CD4-positive, alpha-beta T cell treated with Interleukin-15 for 1 hour (primary cell): ENCODE results near the gene TRAPPC2.
"Not testable (repeated sequence)": the region's sequence is repeated elsewhere in the genome, so short reads cannot be mapped to it uniquely, and the experiment has no call there.

ENCODE experiments used
- DNase-seq: peaks from one replicate; pipeline ENCODE4 v3.0.0-alpha.2; 2020

The TRAPPC2 gene

DNA sequence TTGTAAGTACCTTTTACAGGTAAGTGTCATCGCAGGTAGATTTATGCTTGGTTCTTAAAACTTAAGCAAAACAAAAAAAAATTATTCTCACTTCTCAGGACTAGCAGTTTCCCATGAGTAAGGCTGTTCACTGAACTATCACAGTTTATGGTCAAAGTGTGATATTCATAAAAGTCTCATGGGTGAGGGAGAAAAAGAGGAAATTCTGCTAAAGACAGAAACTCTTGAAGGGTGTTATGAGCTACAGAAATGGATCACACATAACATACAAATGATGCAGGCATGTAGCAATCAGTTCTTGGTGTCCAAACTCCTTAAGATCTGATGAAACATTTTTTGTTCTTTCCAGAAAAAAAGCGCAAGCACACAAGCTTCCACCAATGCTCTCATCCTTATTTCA lies 37.0 kb downstream of the TRAPPC2 start:
- DNase-seq: no peak

DNA sequence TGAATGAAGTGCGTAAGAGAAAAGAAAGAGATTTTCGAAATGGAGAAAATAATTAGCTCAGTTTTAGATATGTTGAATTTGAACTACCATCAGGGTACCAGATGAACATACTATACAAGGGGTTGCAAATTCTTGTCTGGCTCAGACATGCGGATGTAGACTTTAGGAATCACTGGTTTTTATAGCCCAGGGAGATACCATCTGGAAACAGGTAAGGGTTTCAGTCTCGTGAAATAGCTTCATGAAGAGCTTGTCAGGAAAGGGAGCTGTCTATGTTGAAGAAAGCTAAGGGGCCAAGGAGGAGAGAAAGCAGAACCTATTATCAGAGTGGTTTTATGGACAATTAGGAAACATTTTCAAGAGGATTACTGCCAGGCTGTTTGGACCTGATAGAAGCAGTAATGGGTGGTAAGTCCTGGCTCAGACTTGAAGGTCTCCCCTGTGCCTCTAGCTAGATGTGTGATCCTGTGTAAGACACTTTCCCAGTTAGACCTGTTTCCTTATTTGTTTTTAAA lies 38.8 kb downstream of the TRAPPC2 start:
- no peak for DNase-seq

DNA sequence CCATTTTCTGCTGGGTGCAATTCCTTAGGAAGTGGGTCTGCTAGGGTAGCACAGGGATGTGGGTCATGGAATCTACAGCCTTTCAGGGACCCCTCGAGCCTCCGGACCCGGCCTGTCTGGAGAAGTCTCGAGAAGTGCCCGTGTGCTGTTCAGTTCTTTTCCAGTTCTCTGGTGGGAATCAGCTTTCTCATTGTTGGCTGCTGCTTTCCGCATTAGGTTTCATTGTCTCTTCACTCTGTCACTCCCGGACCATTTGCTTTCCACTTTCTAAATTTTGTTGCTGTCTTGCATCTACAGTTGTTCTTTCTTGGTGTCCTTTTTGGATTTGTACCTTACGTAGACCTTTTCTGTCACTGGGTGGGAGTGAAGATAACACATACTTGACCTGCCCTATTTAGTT lies 39.4 kb downstream of the TRAPPC2 start:
- no peak for DNase-seq

DNA sequence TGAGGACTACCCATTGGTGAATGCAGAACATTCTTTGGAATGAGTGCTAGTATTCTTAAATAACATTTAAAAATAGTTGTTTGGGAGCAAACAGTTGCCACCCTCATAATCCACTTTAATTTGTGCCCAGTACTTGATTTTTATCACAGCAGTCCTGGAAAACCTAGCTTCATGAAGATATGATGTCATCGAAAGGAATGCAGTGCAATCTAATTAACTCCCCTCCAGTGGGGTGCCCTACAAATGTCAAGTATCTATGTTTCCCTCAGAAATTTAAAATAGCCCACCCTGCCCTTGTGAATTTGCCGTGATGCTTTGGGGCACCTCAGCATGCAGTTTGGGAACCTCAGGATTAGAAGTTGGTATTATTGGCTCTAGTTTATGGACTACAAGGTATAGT lies 40.1 kb downstream of the TRAPPC2 start:
- no peak for DNase-seq

DNA sequence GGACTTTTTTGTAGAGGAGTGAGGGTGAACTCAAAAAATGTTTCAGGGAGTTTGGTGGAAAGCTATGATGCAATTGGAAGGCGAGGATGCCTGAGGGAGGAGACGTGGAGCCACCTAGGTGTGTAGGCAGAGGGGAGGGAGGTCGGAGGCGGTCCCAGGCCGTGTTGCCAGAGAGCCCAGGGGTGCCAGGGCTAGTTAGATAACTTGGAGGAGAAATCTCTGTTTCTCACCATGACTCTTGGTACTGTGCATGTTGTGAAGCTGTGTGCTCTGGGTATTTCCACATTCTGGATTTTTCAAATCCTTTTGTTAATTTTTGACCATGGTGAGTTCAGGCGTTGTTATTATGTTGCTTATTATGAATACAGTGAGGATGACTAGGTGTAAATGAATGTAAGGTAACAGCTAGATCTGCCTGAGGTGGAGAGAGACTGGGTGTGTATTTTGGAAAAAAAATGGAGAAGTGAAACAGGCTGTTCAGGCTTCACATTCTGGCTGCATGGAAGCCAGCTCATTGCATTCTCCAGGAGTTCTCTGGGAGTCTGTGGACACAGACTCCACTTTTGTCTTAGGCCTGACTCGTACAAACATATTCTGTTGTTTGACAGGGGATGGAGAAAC lies 41.0 kb downstream of the TRAPPC2 start:
- DNase-seq: no peak

DNA sequence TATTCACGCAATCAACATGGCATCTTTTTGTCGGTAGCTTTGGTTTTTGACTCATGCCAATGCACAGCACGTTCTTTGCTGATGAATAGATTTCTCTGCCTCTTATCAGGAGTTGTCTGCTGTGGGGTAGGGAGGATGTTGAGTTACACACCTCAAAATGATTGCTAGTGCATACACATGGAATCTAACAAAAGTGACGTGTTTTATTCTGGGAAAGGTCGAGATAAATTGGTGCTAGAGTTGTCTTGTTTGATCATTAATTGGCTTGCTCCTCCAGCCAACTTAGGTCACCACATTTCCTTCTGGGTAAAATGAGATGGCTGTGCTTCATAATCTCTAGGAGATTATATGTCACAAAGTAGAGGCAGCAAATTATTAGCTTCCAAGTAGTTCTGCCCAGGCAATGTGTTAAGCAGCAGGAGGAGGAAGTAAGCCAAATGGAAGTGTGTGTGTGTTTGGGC lies 41.6 kb downstream of the TRAPPC2 start:
- no peak for DNase-seq

DNA sequence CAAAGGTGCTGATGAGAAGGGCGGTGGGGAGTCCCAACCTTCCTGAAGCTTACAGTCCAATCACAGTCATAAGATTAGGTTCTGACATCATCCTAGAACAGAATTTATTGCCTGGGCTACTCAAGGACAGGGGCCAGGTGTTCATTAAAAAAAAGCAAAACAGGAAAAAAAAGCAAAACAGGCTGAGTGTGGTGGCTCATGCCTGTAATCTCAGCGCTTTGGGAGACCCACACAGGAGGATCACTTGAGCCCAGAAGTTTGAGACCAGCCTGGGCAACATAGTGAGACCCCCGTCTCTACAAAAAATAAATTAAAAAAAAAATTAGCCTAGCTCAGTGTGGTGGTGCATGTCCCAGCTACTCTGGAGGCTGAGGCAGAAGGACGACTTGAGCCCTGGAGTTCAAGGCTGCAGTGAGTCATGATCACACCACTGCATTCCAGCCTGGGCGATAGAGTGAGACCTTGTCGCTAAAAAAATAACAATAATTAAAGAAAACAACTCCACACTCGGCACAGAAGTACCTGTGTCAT lies 42.5 kb downstream of the TRAPPC2 start:
- no peak for DNase-seq

DNA sequence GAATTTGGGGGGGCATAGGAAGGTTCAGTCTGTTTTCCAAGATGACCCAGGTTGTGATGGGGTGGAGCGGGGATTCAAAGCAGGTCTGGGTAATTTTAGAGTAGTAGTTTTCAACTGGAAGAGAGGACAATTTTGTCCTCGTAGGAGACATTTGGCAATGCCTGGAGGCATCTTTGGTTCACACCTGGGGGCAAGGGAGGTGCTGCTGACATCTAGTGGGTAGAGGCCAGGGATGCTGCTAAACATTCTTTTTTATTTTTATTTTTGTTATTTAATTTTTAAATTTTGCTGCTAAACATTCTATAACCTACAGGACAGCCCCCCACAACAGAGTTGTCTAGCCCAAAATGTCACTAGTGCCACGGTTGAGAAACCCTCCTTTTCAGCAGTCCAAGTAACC lies 43.6 kb downstream of the TRAPPC2 start:
- no peak for DNase-seq

DNA sequence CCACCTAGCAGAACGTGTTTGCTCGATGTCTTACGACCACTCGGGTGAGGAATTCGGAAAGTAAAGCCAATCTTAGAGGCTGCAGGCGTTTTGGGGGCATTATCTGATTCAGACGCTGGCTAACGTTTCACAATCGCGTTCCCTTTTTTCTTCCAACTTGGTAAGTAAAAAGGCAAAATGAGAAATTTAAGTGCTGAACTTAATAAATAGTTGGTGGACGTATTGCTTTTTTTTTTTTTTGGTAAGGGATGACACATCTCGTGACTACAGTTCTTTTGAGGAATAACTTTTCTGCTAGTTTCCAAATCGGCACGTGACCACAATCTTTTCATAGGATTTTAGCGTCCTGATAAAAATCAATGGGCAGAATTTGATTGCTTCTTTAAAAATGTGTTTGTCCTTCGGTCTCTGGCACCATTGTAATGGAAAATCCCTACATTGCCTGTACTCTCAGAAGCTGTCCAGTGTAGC lies 44.6 kb downstream of the TRAPPC2 start:
- no peak for DNase-seq

DNA sequence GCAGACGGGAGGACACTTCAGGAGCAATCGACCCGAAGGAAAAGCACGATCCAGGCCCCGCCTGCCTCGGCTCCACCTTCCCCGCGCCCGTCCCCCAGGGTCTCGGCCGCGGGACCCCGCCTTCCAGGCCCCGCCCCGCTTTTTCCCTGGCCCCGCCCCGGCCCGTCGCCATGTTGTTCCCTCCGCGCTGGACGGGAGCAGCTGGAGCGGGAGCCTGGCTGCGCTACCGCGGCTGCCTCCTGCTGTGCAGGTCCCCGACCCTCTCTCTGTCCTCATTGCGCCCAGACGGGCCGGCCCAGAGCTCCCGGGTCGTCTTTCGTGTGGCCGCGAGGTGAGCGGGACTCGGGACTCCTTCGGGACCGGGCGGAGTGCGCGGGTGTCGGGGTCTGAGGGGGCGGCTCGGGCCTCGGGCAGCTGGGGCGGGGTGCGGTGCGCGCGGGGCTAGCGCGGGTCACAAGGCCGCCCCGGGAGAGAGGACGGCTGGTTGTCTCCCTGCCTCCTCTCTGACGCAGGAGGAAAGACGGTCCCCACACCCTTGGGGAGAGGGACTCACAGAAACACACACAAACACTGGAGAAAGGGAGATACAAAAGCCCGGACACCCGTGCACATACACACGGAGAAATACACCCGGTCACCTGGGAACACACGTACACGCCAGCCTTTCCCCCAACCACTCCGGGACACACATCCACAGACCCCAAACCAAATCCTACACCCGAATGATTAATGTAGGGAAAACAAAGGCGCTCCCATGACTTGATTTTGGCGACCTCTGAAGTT lies 45.3 kb downstream of the TRAPPC2 start, which contains the start of gene RAB9A:
RAB9A (plus strand) TSS at position 171 of the 783 bp plus-strand sequence. CDS start 19,619 bp downstream, outside the sequence.
- peak; percentile 77 for DNase-seq

DNA sequence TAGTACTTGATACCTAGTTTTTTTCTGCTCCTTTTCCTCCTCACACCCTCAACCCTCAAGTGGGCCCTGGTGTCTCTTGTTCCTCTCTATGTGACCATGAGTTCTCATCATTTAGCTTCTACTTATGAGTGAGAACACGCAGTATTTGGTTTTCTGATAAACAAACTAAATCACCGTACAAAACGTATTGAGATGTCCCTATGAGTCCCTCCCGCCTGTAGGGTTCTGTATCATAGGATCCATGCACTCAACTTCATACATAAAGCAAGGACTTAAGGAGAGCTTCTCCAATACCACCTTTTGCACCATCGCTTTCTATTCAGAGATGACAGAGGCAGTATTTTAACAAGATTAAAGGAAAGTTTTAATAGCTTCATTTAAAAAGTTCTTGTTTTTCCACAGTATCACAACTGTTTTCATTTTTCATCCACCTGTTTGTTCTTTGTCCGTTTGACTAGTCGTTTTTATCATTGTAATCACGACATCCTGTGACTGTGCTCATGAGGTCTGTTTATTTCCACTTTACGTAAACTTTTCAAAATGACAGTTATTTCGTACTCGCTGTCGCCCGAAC lies 45.9 kb downstream of the TRAPPC2 start:
- no peak for DNase-seq

DNA sequence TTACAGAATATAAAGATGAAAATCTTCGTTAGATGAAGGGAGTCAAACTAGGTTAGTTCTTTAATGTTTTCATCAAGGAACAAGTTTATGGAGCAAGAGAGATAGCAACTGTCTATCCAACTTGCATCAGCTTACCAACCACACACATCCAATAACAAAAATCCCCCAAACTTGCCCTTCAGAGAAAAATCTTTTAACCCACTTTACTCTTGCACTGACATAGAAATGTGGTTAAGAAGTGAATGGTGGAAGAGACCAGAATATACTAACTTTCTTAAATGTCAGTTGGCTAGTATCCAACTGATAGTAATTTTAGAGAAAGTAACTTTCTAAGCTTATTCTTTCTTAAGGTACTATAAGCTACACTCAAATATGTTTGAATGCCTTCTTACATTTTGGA lies 47.2 kb downstream of the TRAPPC2 start:
- no peak for DNase-seq

DNA sequence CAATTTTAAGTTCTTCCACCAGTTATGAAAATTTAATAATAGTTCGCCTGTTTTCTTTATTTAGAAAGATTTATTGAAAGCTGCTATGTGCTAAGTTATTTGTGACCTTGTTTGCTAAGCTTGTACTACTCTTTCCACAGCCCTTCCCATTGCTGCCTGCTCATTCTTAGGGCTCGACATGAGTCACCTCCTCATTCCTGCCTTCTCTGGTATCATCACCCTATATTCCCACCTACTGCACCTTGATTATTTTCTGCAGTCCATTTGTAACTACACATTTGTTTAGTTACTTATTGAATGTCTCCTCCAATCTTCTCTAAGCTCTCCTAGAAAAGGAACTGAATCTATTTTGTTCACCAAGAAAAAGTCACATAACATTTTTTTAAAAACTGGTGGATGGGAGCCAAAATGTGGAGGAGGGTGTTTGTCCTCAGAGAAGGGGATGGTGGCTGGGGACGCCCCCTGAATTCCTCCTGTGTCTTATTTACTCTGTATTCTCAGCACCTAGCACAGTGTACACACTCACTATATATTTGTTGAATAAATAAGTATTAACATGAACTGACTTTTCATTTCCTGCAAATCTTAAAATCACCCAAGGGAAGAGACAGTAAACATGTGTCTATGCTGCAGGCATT lies 49.2 kb downstream of the TRAPPC2 start:
- no peak for DNase-seq

DNA sequence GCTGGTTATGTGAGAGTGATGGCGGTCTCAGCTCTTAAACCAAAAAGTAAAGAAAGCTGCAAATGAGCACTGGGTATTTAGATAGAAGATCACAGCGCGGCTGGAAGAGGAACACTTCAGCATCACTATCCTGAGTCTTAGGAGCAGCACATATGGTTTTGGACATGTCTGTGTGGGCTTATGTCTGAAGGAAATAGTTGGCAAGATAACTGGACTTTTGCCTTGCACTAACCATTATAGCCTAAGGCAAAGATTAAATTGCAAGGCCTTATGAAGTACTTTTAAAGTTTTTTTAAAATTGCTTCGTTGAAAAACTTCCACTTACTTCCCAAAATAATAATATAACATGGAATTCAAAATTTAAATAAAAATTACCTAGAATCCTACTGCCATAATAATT lies 50.1 kb downstream of the TRAPPC2 start:
- DNase-seq: no peak

DNA sequence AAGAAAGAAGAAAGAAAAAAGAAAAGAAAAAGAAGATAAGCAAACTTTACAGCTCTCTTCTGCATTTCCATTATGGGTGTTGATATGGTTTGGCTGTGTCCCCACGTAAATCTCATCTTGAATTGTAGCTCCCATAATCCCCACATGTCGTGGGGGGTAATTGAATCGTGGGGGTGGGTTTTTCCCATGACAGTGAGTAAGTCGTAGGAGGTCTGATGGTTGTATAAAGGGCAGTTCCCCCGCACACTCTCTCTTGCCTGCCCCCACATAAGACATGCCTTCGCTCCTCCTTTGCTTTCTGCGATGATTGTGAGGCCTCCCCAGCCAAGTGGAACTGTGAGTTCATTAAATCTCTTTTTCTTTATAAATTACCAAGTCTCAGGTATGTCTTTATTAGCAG lies 52.8 kb downstream of the TRAPPC2 start:
- no peak for DNase-seq

DNA sequence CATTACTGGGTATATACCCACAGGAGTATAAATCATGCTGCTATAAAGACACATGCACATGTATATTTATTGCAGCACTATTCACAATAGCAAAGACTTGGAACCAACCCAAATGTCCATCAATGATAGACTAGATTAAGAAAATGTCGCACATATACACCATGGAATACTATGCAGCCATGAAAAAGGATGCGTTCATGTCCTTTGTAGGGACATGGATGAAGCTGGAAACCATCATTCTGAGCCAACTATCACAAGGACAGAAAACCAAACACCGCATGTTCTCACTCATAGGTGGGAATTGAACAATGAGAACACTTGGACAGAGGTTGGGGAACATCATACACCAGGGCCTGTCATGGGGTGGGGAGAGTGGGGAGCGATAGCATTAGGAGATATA lies 54.7 kb downstream of the TRAPPC2 start:
- DNase-seq: not testable (repeated sequence)

DNA sequence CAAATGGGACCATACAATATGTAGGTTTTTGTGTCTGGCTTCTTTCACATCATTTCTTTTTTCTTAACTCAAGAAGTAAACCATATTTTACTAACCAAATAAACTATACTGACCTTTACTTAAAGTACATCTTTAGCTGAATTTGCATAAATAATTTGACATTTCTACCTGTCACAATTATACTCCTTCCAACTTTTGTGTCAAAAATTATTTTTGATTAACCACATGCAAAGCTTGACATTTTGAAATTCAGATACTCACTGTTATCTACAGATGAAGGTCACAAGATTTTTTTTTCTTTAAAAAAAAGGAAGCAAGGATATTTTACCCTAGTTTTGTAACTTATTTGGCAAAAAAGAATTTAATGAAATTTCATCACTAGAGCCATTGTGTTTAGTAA lies 57.5 kb downstream of the TRAPPC2 start:
- DNase-seq: no peak

DNA sequence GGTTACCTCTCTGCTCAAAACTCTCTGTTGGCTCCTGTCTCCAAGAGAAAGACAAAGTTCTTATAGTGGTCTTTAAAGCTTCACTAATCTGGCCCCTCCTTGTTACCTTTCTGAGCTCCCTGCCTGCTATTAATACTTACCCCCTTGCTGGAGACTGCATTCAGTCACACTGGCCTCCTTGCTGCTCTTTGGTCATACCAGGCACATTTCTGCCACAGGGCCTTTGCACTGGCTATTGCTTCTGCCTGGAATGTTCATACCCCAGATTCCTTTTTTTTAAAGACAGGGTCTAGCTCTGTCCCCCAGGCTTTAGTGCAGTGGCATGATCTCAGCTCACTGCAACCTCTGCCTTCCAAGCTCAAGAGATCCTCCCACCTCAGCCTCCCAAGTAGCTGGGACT lies 61.4 kb downstream of the TRAPPC2 start:
- no peak for DNase-seq

DNA sequence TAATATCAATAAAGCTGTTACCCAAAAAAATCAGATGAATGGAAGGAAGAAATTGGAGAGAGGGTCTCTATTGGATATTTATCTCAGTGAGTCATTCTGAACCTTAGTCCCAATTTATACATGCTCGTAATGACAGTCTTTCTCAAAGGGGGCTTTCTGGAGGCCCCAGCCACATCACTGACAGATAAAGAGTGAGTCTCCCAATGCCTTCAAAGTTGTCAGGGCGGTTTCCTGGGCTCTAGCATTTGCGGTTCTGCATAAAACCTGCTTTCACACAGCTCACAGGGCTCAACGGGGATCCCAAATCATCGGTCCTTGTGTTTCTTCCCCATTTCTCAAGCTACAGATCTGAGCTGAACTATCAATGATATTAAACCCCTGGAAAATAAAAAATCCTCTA lies 64.2 kb downstream of the TRAPPC2 start:
- no peak for DNase-seq

DNA sequence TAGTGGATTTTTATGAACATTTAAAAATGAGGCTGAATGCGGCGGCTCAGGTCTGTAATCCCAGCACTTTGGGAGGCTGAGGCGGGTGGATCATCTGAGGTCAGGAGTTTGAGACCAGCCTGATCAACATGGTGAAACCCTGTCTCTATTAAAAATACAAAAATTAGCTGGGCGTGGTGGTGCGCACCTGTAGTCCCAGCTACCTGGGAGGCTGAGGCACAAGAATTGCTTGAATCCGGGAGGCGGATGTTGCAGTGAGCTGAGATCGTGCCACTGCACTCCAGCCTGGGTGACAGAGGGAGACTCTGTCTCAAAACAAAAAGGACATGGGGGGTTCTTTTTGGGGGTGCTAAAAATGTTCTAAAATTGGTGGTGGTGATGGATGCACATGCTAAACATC lies 64.7 kb downstream of the TRAPPC2 start:
- DNase-seq: not testable (repeated sequence)

DNA sequence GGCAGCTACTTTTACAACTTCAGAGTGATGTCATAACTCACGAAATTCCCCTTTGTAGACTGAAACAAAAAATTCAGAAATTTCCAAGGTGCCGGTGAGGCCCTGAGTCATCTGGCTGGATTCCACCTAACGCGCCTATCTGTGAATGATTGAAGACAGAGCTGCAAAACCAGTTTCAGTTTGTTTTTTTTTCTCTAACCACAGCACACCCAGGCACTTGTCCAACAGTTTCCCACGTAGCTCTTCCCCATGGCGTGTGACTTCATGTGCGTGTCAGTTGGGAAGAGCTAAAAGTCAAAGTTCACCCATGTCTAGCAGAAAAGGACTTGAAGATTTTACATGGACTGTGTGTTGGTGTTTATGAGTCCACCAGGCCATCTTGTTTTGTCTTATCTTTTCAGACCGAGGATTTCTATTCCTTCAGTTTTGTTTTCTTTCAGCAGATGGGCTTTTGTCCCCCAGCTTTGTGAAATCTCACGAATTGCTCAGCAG lies 65.1 kb downstream of the TRAPPC2 start:
- DNase-seq: peak; percentile 49

DNA sequence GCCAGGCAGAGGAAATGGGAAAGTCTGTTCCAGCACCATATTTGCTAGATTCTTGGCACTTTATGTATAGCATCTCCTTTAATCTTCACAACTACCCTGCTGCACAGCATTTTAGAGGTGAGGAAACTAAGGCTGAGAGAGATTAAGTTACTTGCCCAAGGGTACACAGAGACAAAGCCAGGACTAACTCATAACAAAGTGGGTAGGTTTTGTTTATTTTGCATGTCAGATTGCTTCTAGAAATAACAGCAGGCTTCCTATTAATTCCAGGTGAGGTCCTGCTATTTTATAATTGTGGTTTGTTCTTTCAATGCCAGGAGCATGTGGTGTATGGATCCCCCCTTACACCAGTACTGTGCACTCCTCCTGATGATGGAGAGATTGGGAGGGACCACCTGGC lies 66.5 kb downstream of the TRAPPC2 start:
- DNase-seq: no peak

DNA sequence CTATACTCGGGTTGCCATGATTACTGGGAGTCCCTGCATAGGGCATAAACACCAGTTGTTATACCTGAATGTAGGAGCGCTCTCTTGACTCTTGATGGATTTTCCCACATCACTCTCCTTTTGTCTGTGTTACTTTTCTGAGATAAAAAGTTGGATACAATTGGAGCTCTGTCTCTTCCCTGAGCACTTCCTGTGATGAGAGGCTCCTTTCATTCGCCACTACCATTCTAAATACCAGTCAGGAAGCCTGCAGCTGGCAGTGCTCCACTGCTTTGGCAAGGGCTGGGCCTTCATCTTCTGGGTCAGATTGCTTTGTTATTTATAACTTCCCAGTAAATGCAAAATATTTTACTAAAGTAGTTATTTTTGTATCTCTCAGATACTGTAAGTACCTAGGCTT lies 67.6 kb downstream of the TRAPPC2 start:
- DNase-seq: no peak
